Stimulated activated CD4-positive, alpha-beta T cell treated with anti-CD3 and anti-CD28 coated beads, Interleukin-15, amount 100 ng/mL, for 24 hours (primary cell): Measurements from ENCODE around the gene CASKIN1.
"Not testable (repeated sequence)": the region's sequence is repeated elsewhere in the genome, so short reads cannot be mapped to it uniquely, and the experiment has no call there.

Experiments
- DNase-seq: peaks from one replicate; pipeline ENCODE4 v3.0.0-alpha.2; 2020

The CASKIN1 gene, protein sequence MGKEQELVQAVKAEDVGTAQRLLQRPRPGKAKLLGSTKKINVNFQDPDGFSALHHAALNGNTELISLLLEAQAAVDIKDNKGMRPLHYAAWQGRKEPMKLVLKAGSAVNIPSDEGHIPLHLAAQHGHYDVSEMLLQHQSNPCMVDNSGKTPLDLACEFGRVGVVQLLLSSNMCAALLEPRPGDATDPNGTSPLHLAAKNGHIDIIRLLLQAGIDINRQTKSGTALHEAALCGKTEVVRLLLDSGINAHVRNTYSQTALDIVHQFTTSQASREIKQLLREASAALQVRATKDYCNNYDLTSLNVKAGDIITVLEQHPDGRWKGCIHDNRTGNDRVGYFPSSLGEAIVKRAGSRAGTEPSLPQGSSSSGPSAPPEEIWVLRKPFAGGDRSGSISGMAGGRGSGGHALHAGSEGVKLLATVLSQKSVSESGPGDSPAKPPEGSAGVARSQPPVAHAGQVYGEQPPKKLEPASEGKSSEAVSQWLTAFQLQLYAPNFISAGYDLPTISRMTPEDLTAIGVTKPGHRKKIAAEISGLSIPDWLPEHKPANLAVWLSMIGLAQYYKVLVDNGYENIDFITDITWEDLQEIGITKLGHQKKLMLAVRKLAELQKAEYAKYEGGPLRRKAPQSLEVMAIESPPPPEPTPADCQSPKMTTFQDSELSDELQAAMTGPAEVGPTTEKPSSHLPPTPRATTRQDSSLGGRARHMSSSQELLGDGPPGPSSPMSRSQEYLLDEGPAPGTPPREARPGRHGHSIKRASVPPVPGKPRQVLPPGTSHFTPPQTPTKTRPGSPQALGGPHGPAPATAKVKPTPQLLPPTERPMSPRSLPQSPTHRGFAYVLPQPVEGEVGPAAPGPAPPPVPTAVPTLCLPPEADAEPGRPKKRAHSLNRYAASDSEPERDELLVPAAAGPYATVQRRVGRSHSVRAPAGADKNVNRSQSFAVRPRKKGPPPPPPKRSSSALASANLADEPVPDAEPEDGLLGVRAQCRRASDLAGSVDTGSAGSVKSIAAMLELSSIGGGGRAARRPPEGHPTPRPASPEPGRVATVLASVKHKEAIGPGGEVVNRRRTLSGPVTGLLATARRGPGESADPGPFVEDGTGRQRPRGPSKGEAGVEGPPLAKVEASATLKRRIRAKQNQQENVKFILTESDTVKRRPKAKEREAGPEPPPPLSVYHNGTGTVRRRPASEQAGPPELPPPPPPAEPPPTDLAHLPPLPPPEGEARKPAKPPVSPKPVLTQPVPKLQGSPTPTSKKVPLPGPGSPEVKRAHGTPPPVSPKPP (N-terminal part only)

DNA sequence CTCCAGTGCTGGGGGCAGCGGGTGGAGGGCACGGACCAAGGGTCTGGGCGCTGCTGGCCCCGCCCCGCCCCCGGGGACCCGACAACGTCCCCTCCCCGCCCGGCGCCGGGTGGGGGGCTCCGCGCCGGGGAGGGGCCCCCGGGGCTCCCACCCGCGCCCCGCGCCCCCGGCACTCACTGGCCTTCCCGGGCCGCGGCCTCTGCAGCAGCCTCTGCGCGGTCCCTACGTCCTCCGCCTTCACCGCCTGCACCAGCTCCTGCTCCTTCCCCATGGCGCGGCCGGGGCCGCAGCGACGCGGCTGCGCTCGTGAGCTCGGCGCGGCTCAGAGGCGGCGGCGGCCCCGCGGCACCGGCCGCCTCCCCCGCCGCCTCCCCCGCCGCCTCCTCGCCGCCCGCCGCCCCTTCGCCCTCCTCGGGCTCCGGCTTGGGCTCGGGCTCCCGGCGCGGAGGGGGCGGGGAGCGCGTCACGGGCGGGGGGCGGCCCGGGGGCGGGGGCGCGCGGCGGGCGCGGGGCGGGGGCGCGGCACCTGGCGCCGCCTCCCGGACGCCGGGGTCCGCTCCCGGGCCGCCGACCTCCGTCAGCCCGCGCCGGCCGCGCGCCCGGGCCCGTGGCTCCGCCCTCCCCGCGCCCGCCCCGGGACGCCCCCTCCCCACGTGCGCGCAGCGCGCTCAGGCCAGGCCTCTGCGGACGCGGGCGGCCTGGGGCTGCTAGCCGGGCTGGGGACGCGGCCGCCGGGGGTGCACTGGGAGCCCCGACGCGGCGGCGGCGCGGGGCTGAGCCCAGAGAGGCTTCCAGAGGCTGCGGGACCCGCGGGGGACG, at the start of gene CASKIN1:
Gene CASKIN1 (minus strand): TSS at position 444 of the 819 bp plus-strand sequence. CDS start 173 bp downstream, at position 271.
- no peak for DNase-seq

DNA sequence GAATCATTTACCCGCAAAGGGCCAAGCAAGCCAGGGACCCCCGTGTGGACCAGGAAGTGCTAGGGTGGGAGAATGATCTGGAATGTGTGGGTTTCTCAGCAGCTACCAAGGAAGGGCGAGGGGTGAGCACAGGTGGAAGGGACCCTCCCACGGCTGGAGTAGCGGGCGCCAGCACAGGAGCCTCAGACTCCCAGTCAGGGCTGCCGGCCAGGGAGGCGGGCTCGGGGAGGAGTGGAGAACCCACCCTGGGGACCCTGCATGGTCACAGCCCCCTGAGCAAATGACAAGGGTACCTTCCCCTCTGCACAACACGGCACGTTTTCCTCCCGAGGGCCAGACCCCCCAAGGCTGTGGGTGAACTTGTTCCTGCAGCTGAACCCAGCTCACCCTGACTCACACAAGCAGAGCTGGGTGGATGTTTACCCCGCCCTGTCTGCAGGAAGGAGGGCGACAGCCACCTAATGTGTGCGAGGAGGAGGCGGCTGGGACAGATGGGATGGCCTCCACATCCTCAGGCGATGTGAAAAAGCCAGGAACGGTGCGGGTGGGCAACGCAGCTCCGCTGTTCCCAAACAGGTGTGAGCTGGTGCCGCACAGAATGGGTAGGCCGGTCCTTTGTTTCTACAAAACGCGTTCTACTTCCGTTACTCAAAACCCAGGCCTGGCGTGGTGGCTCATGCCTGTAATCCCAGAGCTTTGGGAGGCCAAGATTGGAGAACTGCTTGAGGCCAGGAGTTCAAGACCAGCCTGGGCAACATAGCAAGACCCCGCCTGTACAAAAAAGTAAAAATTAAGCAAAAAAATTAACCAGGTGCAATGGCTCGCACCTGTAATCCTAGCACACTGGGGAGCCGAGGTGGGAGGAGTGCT, 48.8 kb upstream of the CASKIN1 start:
- DNase-seq = no peak

DNA sequence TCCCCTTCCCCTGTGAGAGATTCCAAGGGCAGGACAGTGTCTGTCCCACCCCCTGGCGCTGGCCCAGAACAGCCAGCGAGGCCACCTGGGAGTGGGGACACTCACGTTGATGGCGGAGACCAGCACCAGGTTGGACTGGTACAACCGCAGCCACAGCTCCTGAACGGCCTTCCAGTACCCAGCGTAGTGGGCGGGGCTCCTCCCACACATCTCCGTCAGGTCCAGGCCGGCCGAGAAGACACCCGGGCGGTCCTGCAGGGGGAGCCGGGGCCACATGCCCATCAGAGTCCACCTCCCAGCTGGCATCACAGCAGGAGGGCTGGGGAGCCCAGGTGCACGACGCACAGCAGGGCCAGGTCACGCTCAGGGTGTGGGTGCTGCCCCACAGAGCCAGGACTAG, 47.9 kb upstream of the CASKIN1 start:
- no peak for DNase-seq

DNA sequence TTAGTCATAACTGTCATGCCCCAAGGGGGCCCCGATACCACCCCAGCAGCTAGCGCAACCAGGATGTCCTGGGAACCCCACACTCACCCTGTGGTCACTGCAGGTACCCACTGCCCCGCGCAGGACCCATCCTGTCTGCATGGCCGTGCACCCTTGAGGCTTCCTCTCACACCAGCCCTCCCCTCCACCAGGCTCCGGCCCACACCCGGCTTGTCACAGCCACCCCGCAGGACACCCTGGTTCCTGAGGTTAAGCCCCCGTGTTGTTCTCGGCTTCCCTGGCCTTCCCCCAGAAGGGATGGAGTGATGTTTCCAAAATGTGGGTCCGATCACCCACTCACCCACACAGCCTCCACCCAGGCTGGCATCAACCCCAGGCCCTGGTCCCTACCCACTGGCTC, 47.4 kb upstream of the CASKIN1 start:
- DNase-seq = no peak

DNA sequence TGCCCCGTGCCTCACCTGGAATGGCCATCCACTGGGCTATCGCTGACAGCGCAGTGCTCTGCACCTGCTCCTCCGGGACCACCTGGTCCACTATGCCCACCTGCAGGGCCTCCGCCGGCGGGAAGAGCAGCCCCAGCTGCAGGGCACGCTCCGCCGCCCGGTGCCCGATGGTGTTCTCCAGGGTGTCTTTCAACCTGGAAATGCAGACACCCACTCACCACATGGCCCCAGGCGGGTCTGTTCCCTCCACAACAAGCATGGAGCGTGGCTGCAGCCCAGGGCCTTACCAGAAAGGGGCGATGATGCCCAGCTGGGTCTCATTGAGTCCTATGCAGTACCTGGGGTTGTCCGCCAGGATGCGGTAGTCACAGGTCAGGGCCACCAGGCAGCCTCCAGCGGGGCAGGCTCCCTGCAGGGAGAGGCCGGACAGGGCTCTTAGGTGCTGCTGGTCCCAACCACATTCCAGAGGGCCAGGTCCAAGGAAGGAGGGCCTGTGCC, 46.7 kb upstream of the CASKIN1 start:
- no peak for DNase-seq

DNA sequence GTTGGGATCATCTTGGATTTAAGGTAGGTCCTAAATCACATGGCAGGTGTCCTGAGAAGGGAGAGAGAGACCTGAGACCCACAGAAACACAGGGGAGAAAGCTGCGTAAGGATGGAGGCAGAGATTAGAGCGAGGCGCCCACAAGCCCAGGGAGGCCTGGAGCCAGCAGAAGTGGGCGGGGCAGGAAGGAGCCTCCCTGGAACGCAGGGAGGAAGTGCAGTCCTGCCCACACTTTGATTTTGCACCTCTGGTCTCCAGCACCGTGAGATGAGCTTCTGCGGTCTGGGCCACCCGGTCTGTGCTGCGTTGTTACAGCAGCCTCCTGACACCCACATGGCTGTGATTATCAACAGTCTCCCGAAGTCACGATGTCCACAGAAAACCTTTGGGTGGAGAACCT, 46.2 kb upstream of the CASKIN1 start:
- DNase-seq = no peak

DNA sequence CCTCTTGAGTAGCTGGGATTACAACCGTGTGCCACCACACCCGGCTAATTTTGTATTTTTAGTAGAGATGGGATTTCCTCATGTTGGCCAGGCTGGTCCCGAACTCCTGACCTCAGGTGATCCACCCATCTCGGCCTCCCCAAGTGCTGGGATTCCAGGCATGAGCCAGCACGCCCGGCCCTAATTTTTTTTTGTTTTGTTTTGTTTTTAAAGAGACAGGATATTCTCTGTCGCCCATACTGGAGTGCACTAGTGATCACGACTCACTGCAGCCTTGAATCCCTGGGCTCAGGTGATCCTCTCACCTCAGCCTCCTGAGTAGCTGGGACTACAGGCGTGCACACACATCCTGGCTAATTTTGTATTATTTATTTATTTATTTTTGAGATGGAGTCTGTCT, 43.9 kb upstream of the CASKIN1 start:
- not testable (repeated sequence) for DNase-seq

DNA sequence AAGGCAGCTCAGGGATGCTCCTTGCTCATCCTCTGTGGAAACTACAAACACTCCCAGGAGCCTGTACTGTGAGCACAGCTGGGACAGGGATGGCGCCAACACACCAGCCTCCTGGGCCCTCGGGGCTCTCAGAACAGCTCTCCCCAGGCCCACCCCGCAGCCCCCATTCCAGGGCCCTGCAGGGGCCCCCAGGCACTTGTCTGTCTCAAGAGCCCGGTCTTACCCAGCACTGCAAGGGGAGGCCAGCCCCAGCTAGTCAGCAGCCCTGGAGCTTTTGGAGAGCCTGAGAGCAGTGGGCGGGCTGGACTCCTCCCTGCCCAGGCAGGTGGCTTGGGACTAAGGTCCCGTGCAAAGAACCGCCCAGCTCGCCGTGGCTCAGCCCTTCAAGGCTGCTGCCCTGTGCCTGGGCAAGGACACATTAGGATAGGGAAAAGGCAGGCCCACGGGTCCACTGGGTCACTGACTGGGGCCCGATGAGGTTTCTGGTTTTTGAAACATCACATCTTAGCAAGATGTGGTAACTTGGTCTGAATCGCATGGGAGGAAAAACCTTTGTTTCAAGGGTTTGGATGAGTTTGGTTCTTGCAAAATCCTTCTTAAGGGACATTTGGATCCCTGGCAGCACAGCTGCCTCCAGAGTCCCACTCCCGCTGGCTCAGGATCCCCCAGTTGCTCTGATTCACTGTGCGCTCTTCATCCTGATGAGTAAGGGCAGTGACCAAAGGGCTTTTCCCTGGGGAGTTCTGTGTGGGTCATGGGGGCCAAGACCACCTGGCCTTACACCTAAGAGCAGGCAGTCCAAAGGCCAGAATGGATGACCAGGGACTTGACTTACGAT, 42.7 kb upstream of the CASKIN1 start:
- DNase-seq = no peak

DNA sequence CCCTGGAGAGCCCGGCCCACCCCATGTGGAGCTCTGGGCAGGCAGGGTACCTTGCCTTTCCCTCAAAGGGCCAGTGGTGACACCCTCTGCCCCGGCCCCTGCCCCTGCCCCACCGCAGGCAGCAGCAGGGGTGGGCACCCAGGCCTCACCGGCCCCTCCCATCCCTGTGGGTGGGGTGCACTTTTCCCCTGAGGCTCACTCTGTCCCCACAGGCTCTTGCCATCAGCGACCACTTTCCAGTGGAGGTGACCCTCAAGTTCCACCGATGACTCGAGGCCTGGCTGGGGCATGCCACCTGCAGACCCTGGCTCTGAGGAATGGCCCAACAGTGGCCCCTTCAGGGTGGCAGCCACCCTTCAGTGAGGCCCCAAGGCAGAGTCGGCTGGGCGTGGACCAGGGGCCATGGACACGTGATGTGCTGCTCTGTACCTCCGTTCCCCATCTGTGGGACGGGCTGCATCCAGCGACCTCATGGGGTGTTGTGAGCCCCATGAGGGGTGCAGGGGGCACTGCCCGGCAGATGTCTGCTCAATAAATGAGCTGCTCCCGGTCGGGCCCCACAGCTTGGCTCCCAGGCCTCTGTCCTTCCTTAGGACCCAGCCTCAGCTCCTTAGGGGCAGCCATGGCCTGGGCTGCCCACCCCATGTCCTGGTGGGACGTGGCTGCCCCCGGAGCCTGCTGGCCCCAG, 41.9 kb upstream of the CASKIN1 start:
- no peak for DNase-seq

DNA sequence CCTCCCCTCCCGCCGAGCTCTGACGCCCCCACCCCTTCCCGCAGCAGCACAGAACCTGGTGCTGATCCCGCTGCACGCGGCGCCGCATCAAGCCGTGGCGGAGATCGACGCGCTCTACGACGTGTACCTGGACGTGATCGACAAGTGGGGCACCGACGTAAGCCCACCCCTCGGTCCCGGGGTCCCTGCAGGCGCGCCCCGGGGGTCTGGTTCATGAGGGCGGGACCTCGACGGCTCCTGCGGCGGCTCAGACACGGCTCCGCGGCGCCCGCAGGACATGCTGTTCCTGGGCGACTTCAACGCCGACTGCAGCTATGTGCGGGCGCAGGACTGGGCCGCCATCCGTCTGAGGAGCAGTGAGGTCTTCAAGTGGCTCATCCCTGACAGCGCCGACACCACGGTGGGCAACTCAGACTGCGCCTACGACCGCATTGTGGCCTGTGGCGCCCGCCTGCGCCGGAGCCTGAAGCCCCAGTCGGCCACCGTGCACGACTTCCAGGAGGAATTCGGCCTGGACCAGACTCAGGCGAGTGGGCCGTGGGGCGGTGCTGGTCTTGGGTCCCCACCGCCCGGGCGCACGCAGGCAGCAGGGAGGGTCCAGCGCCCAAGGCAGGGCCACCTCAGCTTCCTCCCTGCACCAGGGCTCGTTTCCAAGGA, 41.2 kb upstream of the CASKIN1 start:
- no peak for DNase-seq

DNA sequence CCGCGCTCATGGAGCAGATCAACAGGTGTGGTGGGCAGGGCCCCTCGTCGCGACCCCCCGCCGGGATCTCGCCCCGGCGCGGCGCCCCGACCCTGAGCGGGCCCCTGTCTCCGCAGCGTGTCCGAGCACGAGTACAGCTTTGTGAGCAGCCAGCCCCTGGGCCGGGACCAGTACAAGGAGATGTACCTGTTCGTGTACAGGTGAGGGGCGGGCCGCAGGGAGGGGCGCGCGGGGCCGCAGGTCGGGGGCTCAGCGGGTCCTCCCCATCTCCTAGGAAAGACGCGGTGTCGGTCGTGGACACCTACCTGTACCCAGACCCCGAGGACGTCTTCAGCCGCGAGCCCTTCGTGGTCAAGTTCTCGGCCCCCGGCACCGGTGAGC, 40.7 kb upstream of the CASKIN1 start:
- no peak for DNase-seq

DNA sequence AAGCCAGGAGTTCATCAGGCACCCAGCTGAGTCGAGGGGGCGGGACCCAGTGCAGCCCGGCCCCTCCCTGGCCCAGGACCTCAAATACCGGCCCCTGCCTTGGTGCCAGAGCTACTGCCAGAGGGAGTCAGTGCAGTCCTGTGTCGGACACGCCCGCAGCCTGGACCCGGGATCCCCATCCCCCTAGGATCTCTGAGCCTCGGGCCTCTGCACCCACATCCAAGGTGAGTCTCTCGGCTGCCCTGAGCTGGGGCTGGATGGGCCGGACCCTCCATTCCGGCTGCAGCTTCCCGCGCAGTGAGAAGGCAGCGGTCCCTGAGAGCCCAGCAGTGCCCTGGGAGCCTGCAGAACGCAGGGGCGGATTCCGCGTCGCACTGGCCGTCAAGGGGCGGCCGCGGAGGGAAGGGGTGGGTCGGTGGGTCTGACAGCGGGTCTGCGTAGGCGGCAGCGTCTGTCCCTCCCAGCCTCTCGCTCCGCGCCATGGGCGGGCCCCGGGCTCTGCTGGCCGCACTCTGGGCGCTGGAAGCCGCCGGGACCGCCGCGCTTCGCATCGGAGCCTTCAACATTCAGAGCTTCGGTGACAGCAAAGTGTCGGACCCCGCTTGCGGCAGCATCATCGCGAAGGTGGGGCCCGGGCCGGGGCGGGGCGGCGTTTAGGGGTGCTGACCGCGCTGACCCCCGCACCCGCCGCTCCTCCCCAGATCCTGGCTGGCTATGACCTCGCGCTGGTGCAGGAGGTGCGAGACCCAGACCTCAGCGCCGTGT, 40.1 kb upstream of the CASKIN1 start, which contains the start of gene DNASE1L2:
Gene DNASE1L2 (plus strand): TSS at position 108 of the 765 bp plus-strand sequence. CDS start 373 bp downstream, at position 481.
- DNase-seq = peak; percentile 37

DNA sequence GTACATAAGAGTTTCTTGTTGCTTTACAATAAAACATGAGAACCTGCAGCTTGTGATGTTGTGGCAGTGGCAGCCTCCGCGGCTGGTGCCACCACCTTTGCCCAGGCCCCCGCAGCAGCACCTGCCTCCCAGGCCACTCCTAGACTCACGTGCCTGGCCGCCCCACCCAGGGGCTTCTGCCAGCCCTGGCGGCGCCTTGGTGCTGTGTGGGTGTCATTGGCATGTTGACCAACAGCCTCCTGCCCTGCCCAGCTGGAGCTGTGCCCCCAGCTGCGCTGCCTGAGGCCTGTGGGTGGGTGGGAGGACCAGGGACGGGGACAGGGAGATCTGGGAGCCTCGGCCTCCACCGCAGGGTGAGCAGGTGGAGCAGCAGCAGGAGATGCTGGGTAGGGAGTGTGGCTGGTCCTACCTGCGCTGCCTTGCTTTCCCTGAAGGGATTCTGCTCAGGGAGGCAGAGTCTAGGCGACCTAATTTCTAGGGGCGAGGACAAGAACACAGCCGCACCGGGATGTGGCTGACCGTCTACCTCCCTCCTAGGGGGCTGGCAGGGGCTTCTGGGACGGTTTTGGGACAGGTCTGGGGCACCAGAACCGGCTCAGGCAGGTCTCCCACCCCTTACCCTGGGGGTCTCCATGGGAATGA, 39.4 kb upstream of the CASKIN1 start:
- DNase-seq = no peak

DNA sequence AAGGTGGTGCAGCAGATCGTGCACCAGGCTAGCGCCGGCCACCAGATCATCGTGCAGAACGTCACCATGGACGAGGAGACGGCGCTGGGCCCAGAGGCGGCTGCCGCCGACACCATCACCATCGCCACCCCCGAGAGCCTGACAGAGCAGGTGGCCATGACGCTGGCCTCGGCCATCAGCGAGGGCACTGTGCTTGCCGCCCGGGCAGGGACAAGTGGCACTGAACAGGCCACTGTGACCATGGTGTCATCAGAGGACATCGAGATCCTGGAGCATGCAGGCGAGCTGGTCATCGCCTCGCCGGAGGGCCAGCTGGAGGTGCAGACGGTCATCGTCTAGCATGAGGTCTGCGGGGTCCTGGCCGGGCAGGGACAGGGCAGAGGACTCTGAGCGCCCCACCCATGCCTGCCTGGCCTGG, 38.8 kb upstream of the CASKIN1 start:
- no peak for DNase-seq

DNA sequence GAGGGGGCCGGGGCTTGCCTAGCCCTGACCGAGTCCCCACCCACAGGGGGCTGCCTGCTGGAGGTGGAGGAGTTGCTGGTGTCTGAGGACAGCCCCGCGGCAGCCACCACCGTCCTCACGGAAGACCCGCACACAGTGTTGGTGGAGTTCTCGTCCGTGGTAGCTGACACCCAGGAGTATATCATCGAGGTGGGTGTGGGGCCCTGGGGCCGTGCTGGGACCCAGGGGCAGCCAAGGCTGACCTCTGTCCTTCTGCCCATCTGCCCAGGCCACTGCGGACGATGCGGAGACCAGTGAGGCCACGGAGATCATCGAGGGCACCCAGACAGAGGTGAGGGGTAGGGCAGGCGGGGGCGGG, 38.4 kb upstream of the CASKIN1 start:
- DNase-seq = no peak

DNA sequence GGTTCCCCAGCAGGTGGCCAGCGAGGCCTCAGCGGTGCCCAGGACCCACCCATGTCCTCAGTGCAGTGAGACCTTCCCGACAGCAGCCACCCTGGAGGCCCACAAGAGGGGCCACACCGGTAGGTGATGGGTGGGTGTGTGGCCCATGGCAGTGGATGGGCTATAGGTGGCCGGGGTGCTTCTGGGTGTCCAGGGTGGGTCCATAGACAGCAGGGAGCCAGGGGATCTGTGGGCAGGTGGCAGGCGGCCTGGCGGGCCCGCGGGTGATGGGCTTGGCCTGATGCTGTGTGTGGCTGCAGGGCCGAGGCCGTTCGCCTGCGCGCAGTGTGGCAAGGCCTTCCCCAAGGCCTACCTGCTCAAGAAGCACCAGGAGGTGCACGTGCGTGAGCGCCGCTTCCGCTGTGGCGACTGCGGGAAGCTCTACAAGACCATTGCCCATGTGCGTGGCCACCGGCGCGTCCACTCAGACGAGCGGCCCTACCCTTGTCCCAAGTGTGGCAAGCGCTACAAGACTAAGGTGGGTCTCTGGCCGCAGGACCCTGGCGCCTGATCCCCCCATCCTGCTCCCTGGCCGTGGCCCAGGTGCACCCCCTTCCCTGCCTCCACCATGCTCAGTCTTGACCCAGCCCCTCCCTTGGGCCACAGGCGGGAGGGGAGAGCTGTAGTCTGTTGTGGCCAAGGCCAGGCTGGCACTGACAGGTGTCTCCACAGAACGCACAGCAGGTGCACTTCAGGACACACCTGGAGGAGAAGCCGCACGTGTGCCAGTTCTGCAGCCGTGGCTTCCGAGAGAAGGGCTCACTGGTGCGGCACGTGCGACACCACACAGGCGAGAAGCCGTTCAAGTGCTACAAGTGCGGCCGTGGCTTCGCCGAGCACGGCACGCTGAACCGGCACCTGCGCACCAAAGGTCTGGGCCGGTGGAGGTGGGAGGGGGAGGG, 37.7 kb upstream of the CASKIN1 start:
- DNase-seq = no peak
